Fibroblast of gingiva (primary cell): ENCODE results near the gene TBL3.

Source experiments
- DNase-seq: peaks from one replicate; pipeline ENCODE4 v3.0.0-alpha.2; 2011; ENCODE audit warnings: low read depth

The TBL3 gene

GRCh38 chr16:2016407-2016922 is 44.6 kb downstream of the TBL3 start:
- DNase-seq, result no peak

- DNase-seq, result no peak
These were observed 47.7 kb downstream of the TBL3 start, which contains the start of gene NPW for GRCh38 chr16:2019518-2019920. Gene NPW, plus strand, starts transcription at chr16:2019785.

GRCh38 chr16:2019921-2020831 is 48.3 kb downstream of the TBL3 start:
- DNase-seq, result no peak

GRCh38 chr16:2022723-2023091 is 50.9 kb downstream of the TBL3 start:
- peak; percentile 41 for DNase-seq

GRCh38 chr16:2023092-2024031 is 51.5 kb downstream of the TBL3 start:
- peak; percentile 76 for DNase-seq

- no peak for DNase-seq
These were observed 52.2 kb downstream of the TBL3 start for GRCh38 chr16:2024032-2024420.

GRCh38 chr16:2025251-2025650 is 53.4 kb downstream of the TBL3 start:
- DNase-seq, result no peak

- no peak for DNase-seq
These were observed 54.1 kb downstream of the TBL3 start for GRCh38 chr16:2025878-2026460.

- no peak for DNase-seq
These were observed 54.7 kb downstream of the TBL3 start, which contains the start of gene NHERF2 for GRCh38 chr16:2026461-2027023. Gene NHERF2, plus strand, starts transcription at chr16:2026902. Its CDS starts 104 bp downstream, at chr16:2027006.

- DNase-seq, result no peak
These were observed 55.5 kb downstream of the TBL3 start for GRCh38 chr16:2027024-2028010.

- DNase-seq, result no peak
These were observed 56.3 kb downstream of the TBL3 start for GRCh38 chr16:2028146-2028545.

GRCh38 chr16:2028620-2029220 is 56.9 kb downstream of the TBL3 start:
- DNase-seq, result no peak

GRCh38 chr16:2029350-2029749 is 57.5 kb downstream of the TBL3 start:
- no peak for DNase-seq

- no peak for DNase-seq
These were observed 58.2 kb downstream of the TBL3 start for GRCh38 chr16:2030036-2030435.

GRCh38 chr16:2031081-2031577 is 59.3 kb downstream of the TBL3 start:
- DNase-seq, result no peak
